HCT116 (cell line): ENCODE results near the gene LMO7. TPM values are rescaled to one million over a fixed set of nuclear protein-coding genes. Genes with fewer than 3 reads are reported as not detected.

Experiments
- ATAC-seq: fragments of 200-7000 bp; cut with Tn5 transposase; 2 replicates; pipeline ENCODE4 v1.9.1; 2020; ENCODE audit warnings: mild to moderate bottlenecking, moderate library complexity
- BruUV-seq: library from RNA; stranded (reverse); fragments of 400-500 nt; replicated peaks from 2 replicates; lab custom pipeline; 2021; lab: Mats Ljungman, UMichigan
- CTCF ChIA-PET: fragments of 300-600 bp; sonication (Branson Sonifier 250); formaldehyde crosslinking; loops from one replicate; lab custom pipeline; 2021; ENCODE audit warnings: antibody characterized with exemption; lab: Charles Lee
- POLR2A ChIA-PET: fragments of 300-600, 350-600 bp; sonication (Branson Sonifier 250); formaldehyde crosslinking; loops from one replicate; lab custom pipeline; 2021; ENCODE audit warnings: antibody characterized with exemption; lab: Charles Lee
- RAD21 ChIA-PET, 2 experiments: fragments of 300-600 bp; sonication (Branson Sonifier 250); formaldehyde crosslinking; loops; one replicate each; lab custom pipeline; 2023; ENCODE audit warnings: low total read pairs in 2 of 2; ENCODE audit not compliant: uncharacterized antibody in 2 of 2, unreplicated experiment in 2 of 2, low non-redundant PET in 1 of 2; lab: Charles Lee
- DNase-seq: peaks from one replicate; pipeline ENCODE4 v3.0.0-alpha.2; 2010; ENCODE audit warnings: low read depth, low spot score
- H2AFZ ChIP-seq: fragments of 200-600 bp; shearing (Covaris generic), sonication (generic); 2 replicates; pipeline ENCODE4 v1.6.1; 2017; ENCODE audit warnings: low read depth, mixed run types, mixed read lengths, antibody characterized with exemption, low read length; ENCODE audit not compliant: poor library complexity, severe bottlenecking
- H3K27ac ChIP-seq: 2 replicates; pipeline ENCODE4 v1.5.1; 2012; ENCODE audit warnings: low read depth, low read length
- H3K27me3 ChIP-seq: fragments of 200-600 bp; sonication (generic); 2 replicates; pipeline ENCODE4 v1.6.1; 2016; ENCODE audit warnings: mixed run types, low read length, mixed read lengths; ENCODE audit not compliant: insufficient read depth
- H3K36me3 ChIP-seq, 2 experiments: fragments of 200-500 bp in 1 of 2; fragments of 200-600 bp in 1 of 2; sonication (Bioruptor generic) in 1 of 2; sonication (generic) in 1 of 2; 2 replicates each; pipeline versions ENCODE4 v1.5.1 to v1.6.1; 2014 to 2016; ENCODE audit warnings: low read length in 2 of 2, inconsistent platforms in 1 of 2, mixed read lengths in 1 of 2, mixed run types in 1 of 2; ENCODE audit not compliant: insufficient read depth in 2 of 2, control insufficient read depth in 1 of 2
- H3K4me1 ChIP-seq, 2 experiments: fragments of 200-600 bp in 1 of 2; sonication (generic) in 1 of 2; 2 replicates each; pipeline versions ENCODE4 v1.5.1 to v1.6.1; 2012 to 2017; ENCODE audit warnings: low read length in 2 of 2, inconsistent platforms in 1 of 2, mild to moderate bottlenecking in 1 of 2, mixed read lengths in 1 of 2, mixed run types in 1 of 2, moderate library complexity in 1 of 2; ENCODE audit not compliant: insufficient read depth in 2 of 2, control insufficient read depth in 1 of 2
- H3K4me2 ChIP-seq: fragments of 200-600 bp; sonication (generic); 2 replicates; pipeline ENCODE4 v1.6.1; 2017; ENCODE audit warnings: mixed run types, low read length, mixed read lengths
- H3K4me3 ChIP-seq, 2 experiments: fragments of 200-600 bp in 1 of 2; sonication (generic) in 1 of 2; replicated peaks in 1 of 2; 2 replicates each; pipeline ENCODE4 v1.5.1; 2011 to 2016; ENCODE audit warnings: low read length in 2 of 2, control low read depth in 1 of 2, low read depth in 1 of 2, mild to moderate bottlenecking in 1 of 2, mixed read lengths in 1 of 2, mixed run types in 1 of 2
- H3K79me2 ChIP-seq: fragments of 200-600 bp; sonication (generic); 2 replicates; pipeline ENCODE4 v1.6.1; 2017; ENCODE audit warnings: mild to moderate bottlenecking, mixed run types, low read length, moderate library complexity, mixed read lengths; ENCODE audit not compliant: insufficient read depth
- H3K9ac ChIP-seq: fragments of 200-600 bp; sonication (generic); 2 replicates; pipeline ENCODE4 v1.6.1; 2016; ENCODE audit warnings: low read length, mixed read lengths
- H3K9me2 ChIP-seq: fragments of 200-600 bp; sonication (generic), shearing (Covaris generic); 2 replicates; pipeline ENCODE4 v1.6.1; 2017; ENCODE audit warnings: mixed run types, mild to moderate bottlenecking, moderate library complexity; ENCODE audit not compliant: insufficient read depth
- H3K9me3 ChIP-seq, 2 experiments: fragments of 200-500 bp in 1 of 2; fragments of 200-600 bp in 1 of 2; sonication (Bioruptor generic) in 1 of 2; sonication (generic) in 1 of 2; 2 replicates each; pipeline ENCODE4 v1.6.1; 2014 to 2017; ENCODE audit warnings: low read length in 2 of 2, mixed read lengths in 2 of 2, inconsistent platforms in 1 of 2, low read depth in 1 of 2, mild to moderate bottlenecking in 1 of 2, mixed run types in 1 of 2, moderate library complexity in 1 of 2; ENCODE audit not compliant: control insufficient read depth in 1 of 2, insufficient read depth in 1 of 2
- H4K20me1 ChIP-seq: fragments of 200-600 bp; sonication (generic), shearing (Covaris generic); 2 replicates; pipeline ENCODE4 v1.6.1; 2017; ENCODE audit warnings: mixed run types, mild to moderate bottlenecking, moderate library complexity; ENCODE audit not compliant: insufficient read depth
- CBX3 ChIP-seq: IDR thresholded peaks from 2 replicates; pipeline ENCODE4 v1.6.1; 2012; ENCODE audit warnings: low read depth
- ELF1 ChIP-seq: IDR thresholded peaks from 2 replicates; pipeline ENCODE4 v1.6.1; 2012; ENCODE audit warnings: low read depth, borderline replicate concordance
- EZH2phosphoT487 ChIP-seq: fragments of 200-600 bp; IDR thresholded peaks from 2 replicates; pipeline ENCODE4 v1.6.1; 2018; ENCODE audit warnings: antibody characterized with exemption, borderline replicate concordance
- FOSL1 ChIP-seq: IDR thresholded peaks from 2 replicates; pipeline ENCODE4 v1.6.1; 2012; ENCODE audit warnings: low read depth
- JUND ChIP-seq: IDR thresholded peaks from 2 replicates; pipeline ENCODE4 v1.6.1; 2012
- POLR2A ChIP-seq: IDR thresholded peaks from 2 replicates; pipeline ENCODE4 v1.7.0; 2011; ENCODE audit warnings: borderline replicate concordance; ENCODE audit not compliant: insufficient read depth, insufficient read length; ENCODE audit errors: extremely low read depth
- RAD21 ChIP-seq: IDR thresholded peaks from 2 replicates; pipeline ENCODE4 v1.6.1; 2012; ENCODE audit warnings: low read depth, mild to moderate bottlenecking
- REST ChIP-seq: IDR thresholded peaks from 2 replicates; pipeline ENCODE4 v1.6.1; 2012; ENCODE audit warnings: low read depth
- SIN3A ChIP-seq: IDR thresholded peaks from 2 replicates; pipeline ENCODE4 v1.6.1; 2012; ENCODE audit warnings: low read depth
- intact Hi-C: fragments of 100-400 bp; cut with micrococcal nuclease; formaldehyde crosslinking; loops from 2 replicates; pipeline ENCODE4 v1.10.0; 2022
- total RNA-seq: library from RNA; stranded (reverse); gene quantifications from one replicate; pipeline ENCODE4 v1.2.1, GENCODE V29; 2021; ENCODE audit not compliant: unreplicated experiment
- TF ChIP-seq, protein P1 (sequence below), 3 experiments: fragments of 200-600 bp in 1 of 3; sonication (generic) in 1 of 3; IDR thresholded peaks in 2 of 3; conservative IDR thresholded peaks in 1 of 3; 2 replicates each; pipeline ENCODE4 v1.5.1; 2012 to 2017; ENCODE audit warnings: low read depth in 2 of 3, low read length in 2 of 3, antibody characterized with exemption in 1 of 3, borderline replicate concordance in 1 of 3, control low read depth in 1 of 3, mild to moderate bottlenecking in 1 of 3, mixed read lengths in 1 of 3, mixed run types in 1 of 3, moderate library complexity in 1 of 3; ENCODE audit not compliant: insufficient read depth in 1 of 3

Gene LMO7
- total RNA-seq, 1 experiment from 2014 or later: 8.1 TPM

DNA sequence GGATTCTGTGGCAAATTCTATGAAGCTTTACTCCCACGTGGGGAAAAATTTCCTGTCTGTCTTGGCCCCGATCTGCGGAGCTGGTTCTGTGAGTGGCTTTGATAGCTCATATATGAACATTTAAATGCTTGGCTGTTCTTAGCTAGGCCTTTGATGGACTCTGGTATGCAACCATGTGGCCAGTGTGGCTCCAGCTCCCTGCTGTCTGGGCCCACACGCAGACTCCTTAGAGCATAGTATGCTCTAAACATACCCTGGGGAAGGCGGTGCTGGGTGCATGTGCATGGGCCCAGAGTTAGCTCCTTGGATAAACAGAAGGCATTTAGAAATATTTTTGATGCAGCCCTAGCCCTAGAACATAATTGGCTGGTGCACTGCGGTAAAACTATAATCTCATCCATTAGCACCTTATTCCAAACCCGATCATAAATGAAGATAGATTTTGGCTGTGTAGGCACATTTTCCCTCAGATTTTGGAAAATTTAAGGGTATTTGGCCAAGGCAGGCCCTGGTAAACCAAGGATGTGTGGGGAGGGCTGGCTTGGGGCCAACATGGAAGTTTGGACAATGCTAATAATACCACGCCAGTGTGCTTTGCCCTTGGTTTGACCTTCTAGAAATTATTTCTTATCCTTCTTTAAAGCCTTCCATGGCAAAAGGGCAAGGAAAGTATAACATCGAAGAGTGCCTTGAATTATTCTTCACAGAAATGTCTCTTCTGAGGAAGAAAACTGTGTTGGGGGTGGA lies 153.5 kb downstream of the LMO7 start:
- Histone ChIP-seq H3K4me2 (no peak overlapping the region), H3K4me1 (peaks cover 0 to 15% of the 10 kb centered on the region in 2 experiments; a peak in 1 of 4 replicates)
- ATAC-seq: no peak

GRCh38 chr13:75790198-75790970 lies 154.3 kb downstream of the LMO7 start:
- Histone ChIP-seq H3K9me3 (no peaks in the 10 kb centered on the region), H3K4me1 (peaks cover 0 to 15% of the 10 kb centered on the region in 2 experiments; a peak in 1 of 4 replicates), H2AFZ (no peak overlapping the region), H3K79me2 (no peaks in the 10 kb centered on the region), H3K9ac (no peak overlapping the region), H3K4me3 (no peak overlapping the region), H3K9me2 (no peaks in the 10 kb centered on the region), H4K20me1 (no peaks in the 10 kb centered on the region), H3K36me3 (no peaks in the 10 kb centered on the region), H3K27me3 (no peaks in the 10 kb centered on the region), H3K27ac (no peak overlapping the region), H3K4me2 (no peak overlapping the region)
- intact Hi-C loops: no loop called here
- ChIA-PET POLR2A (no interaction called here), RAD21 (no interaction called here), CTCF (no interaction called here)
- no peak for TF ChIP-seq EZH2phosphoT487
- TF ChIP-seq CBX3: no peak
- TF ChIP-seq SIN3A: no peak
- no peak for TF ChIP-seq RAD21
- no peak for TF ChIP-seq REST
- TF ChIP-seq, protein P1, sequence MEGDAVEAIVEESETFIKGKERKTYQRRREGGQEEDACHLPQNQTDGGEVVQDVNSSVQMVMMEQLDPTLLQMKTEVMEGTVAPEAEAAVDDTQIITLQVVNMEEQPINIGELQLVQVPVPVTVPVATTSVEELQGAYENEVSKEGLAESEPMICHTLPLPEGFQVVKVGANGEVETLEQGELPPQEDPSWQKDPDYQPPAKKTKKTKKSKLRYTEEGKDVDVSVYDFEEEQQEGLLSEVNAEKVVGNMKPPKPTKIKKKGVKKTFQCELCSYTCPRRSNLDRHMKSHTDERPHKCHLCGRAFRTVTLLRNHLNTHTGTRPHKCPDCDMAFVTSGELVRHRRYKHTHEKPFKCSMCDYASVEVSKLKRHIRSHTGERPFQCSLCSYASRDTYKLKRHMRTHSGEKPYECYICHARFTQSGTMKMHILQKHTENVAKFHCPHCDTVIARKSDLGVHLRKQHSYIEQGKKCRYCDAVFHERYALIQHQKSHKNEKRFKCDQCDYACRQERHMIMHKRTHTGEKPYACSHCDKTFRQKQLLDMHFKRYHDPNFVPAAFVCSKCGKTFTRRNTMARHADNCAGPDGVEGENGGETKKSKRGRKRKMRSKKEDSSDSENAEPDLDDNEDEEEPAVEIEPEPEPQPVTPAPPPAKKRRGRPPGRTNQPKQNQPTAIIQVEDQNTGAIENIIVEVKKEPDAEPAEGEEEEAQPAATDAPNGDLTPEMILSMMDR (IDR thresholded peaks at IDR 0.05 in 2 of 3, conservative IDR thresholded peaks at IDR 0.05 in 1 of 3; ENCODE audit: borderline replicate concordance in 1 of 3, insufficient read depth in 1 of 3, low read depth in 2 of 3, low read length in 2 of 3): no peak
- no peak for TF ChIP-seq FOSL1
- TF ChIP-seq ELF1: no peak
- TF ChIP-seq POLR2A: no peak
- no peak for DNase-seq
- ATAC-seq: no peak
- BruUV-seq: no TSS peak

More for the DNA sequence above, 153.5 kb downstream of the LMO7 start:
- no peaks in the 10 kb centered on the region for H3K9me3 ChIP-seq
- BruUV-seq: no TSS peak
- H3K27ac ChIP-seq: no peak overlapping the region
- POLR2A ChIA-PET: no interaction called here
- CTCF ChIA-PET: no interaction called here
- TF ChIP-seq SIN3A (no peak), JUND (no peak)
- TF ChIP-seq, all 23 proteins: peak for 0
- Histone ChIP-seq H3K79me2 (no peaks in the 10 kb centered on the region), H4K20me1 (no peaks in the 10 kb centered on the region), H3K27me3 (no peaks in the 10 kb centered on the region), H2AFZ (no peak overlapping the region), H3K4me3 (no peak overlapping the region), H3K9me2 (no peaks in the 10 kb centered on the region), H3K9ac (no peak overlapping the region), H3K36me3 (no peaks in the 10 kb centered on the region)
- no peak for DNase-seq
- intact Hi-C loops: no loop called here
- RAD21 ChIA-PET: no interaction called here
